ACC112 (cell line): ENCODE measurements around the gene DOK5.
A peak's percentile ranks its signal among the peaks of the same experiment; 100 is the strongest.

Source experiments
- H2AFZ ChIP-seq: fragments of 200-600 bp; sonication (generic); one replicate; pipeline ENCODE4 v1.6.0; 2017; ENCODE audit warnings: antibody characterized with exemption, low read length; ENCODE audit not compliant: unreplicated experiment
- H3K27ac ChIP-seq: fragments of 200-600 bp; sonication (generic); 2 replicates; pipeline ENCODE4 v1.5.1; 2014; ENCODE audit warnings: low read depth, mild to moderate bottlenecking, antibody characterized with exemption, low read length, moderate library complexity
- H3K27me3 ChIP-seq: fragments of 200-600 bp; sonication (generic); 2 replicates; pipeline ENCODE4 v1.6.1; 2014; ENCODE audit warnings: mild to moderate bottlenecking, antibody characterized with exemption, low read length, moderate library complexity, mixed read lengths; ENCODE audit not compliant: insufficient read depth
- H3K36me3 ChIP-seq: fragments of 200-600 bp; sonication (generic); 2 replicates; pipeline ENCODE4 v1.6.1; 2016; ENCODE audit warnings: mild to moderate bottlenecking, antibody characterized with exemption, low read length, moderate library complexity, mixed read lengths; ENCODE audit not compliant: insufficient read depth
- H3K4me1 ChIP-seq: fragments of 200-600 bp; sonication (generic); one replicate; pipeline ENCODE4 v1.6.1; 2016; ENCODE audit warnings: low read length, mixed read lengths; ENCODE audit not compliant: insufficient read depth, unreplicated experiment, control insufficient read depth
- H3K4me3 ChIP-seq: fragments of 200-600 bp; sonication (generic); 2 replicates; pipeline ENCODE4 v1.5.1; 2014; ENCODE audit warnings: mild to moderate bottlenecking, low read depth, low read length
- H3K79me2 ChIP-seq: fragments of 200-600 bp; sonication (generic); one replicate; pipeline ENCODE4 v1.6.0; 2016; ENCODE audit warnings: low read length; ENCODE audit not compliant: control insufficient read depth, unreplicated experiment, insufficient read depth

Gene DOK5

DNA sequence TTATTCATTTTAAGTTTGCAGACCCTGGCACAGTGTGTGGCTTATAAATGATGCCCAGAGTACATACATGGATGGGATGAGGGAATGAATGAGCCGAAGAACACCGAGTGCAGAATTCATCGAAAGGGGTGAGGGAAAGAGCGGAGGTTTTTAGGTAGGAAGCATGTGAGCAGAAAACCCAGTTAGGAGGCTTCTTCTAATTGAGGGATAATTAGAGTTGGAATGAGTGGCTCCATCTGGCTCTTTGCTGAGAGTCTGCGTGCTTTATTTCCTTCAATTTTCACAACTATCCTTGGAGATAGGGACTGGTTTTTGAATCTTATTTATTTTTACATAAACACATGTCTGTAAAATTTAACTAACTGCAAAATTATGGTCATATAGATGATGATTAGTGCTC lies 150.7 kb downstream of the DOK5 start:
- no peak overlapping the region for H2AFZ ChIP-seq
- no peaks in the 10 kb centered on the region for H3K79me2 ChIP-seq
- H3K27me3 ChIP-seq, result no peaks in the 10 kb centered on the region
- no peaks in the 10 kb centered on the region for H3K36me3 ChIP-seq
- no peak overlapping the region for H3K27ac ChIP-seq
- no peaks in the 10 kb centered on the region for H3K4me1 ChIP-seq
- no peak overlapping the region for H3K4me3 ChIP-seq

DNA sequence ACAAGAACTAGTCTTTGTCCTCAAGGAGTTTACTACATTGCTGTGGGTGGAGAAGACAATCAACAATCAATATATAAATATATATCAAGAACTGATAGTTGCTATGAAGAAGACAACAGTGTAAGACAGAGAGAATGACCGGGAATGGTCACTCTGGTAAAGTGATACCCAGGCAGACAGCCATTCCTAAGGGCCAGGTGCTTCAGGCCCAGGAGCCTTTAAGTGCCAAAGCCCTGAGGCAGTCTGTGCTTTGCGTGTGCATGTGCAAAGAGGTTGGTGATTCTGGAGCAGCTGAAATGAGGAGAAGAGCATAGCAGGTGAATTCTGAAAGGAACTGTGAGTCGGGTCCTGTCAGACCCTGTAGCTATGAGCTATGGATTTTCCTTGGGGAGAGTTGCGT lies 154.2 kb downstream of the DOK5 start:
- Histone ChIP-seq H3K4me3 (no peak overlapping the region), H3K36me3 (no peaks in the 10 kb centered on the region), H3K27me3 (no peaks in the 10 kb centered on the region), H2AFZ (no peak overlapping the region), H3K79me2 (no peaks in the 10 kb centered on the region), H3K4me1 (no peaks in the 10 kb centered on the region), H3K27ac (no peak overlapping the region)

DNA sequence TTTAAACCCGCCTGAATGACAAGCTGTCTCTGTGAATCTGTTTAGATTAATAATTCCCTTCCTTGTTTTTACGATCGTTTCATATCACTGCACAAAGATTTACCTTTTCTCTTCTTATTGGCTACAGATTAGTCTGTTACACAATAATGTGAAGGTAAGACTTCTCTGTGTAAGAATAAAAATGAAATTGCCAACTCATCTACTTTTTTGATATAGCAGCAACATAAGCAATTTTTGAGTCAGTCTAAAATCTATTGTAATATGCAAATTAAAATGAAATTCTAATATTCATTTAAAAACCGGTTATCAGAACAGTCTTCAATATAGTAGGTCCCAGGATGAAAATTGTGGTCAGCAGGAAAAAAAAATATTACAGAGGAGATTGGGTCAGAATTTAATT lies 155.2 kb downstream of the DOK5 start:
- Histone ChIP-seq H3K79me2 (no peaks in the 10 kb centered on the region), H2AFZ (no peak overlapping the region), H3K36me3 (no peaks in the 10 kb centered on the region), H3K4me1 (no peaks in the 10 kb centered on the region), H3K27ac (no peak overlapping the region), H3K4me3 (no peak overlapping the region), H3K27me3 (no peaks in the 10 kb centered on the region)

DNA sequence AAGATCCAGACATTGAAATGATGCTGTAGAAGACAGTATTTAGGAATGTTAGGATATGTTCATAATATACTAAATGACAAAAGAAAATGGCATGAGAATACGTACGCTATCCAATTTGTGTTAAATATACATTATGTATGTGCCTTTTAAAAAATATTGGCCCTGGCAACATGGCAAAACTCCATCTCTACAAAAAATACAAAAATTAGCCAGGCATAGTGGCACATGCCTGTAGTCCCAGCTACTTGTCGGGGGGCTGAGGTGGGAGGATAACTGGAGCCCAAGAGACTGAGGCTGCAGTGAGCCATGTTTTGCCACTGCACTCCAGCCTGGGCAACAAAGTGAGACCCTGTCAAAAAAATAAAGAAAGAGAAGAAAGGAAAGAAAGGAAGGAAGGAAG lies 155.7 kb downstream of the DOK5 start:
- Histone ChIP-seq H3K79me2 (no peaks in the 10 kb centered on the region), H2AFZ (no peak overlapping the region), H3K36me3 (no peaks in the 10 kb centered on the region), H3K4me1 (no peaks in the 10 kb centered on the region), H3K4me3 (no peak overlapping the region), H3K27me3 (no peaks in the 10 kb centered on the region), H3K27ac (no peak overlapping the region)

DNA sequence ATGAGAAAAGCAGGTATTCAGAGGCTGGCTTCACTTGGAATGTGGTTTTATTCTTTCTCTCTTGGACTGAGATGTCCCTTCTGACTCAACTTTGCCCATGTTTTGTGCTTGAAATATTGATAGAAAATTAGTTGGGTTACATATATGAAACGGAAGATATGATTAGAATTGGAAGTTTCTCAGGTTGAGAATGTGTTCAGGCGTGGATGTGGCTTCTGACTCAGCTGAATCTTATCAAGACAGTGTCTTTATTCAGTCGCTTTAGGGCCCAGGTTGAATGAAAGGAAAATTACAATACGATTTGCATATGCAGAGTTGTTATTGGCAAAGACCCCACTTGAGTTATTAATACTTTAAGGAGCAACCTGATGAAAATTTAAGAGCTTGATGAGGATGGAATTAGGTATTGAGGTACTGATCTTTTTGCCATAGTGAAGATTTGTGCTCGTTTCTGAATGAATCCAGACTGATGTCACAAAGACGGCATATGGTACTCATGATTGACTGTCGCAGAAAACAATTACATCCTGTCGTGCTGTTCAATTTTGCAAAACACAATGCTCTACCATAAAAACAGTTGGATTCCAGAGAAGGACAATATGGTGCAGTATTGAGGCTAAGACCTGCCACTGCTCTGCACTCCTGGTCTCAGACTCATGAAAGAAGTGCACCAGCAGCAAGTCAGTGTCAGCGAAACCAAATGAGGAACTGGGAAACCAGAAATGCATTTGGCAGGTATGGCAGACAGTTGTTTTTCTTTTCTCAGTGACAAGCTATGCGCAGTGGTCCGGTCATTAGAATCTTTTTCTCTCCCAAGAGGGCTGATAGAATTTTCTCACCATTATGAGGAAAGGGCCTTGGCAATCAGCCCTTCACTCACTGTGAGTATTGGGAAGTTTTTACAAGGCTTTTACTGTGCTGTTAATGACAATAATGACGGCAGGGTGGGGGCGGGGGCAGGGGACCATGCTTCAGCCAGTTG lies 158.3 kb downstream of the DOK5 start:
- Histone ChIP-seq H3K79me2 (no peaks in the 10 kb centered on the region), H3K36me3 (no peaks in the 10 kb centered on the region), H3K4me1 (no peaks in the 10 kb centered on the region), H3K27me3 (no peaks in the 10 kb centered on the region), H3K27ac (no peak overlapping the region), H2AFZ (no peak overlapping the region), H3K4me3 (no peak overlapping the region)

DNA sequence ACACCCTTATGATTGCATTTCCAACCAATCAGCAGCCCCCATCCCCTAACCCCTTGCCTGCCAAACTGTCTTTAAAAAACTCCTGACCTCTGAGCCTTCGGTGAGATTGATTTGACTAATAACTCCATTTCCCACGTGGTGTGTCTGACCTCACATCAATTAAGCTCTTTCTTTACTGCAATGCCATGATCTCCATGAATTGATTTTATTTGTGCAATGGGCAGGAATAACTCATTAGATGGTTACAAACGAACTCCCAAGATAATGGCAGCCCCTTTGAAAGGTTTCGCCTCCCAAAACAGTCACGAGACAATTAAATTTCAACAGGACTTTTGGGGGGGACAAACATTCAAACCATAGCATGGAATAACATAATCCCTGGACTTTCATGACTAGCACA lies 161.2 kb downstream of the DOK5 start:
- no peaks in the 10 kb centered on the region for H3K36me3 ChIP-seq
- no peak overlapping the region for H3K27ac ChIP-seq
- H3K79me2 ChIP-seq, result no peaks in the 10 kb centered on the region
- no peaks in the 10 kb centered on the region for H3K27me3 ChIP-seq
- no peak overlapping the region for H2AFZ ChIP-seq
- no peaks in the 10 kb centered on the region for H3K4me1 ChIP-seq
- no peak overlapping the region for H3K4me3 ChIP-seq

DNA sequence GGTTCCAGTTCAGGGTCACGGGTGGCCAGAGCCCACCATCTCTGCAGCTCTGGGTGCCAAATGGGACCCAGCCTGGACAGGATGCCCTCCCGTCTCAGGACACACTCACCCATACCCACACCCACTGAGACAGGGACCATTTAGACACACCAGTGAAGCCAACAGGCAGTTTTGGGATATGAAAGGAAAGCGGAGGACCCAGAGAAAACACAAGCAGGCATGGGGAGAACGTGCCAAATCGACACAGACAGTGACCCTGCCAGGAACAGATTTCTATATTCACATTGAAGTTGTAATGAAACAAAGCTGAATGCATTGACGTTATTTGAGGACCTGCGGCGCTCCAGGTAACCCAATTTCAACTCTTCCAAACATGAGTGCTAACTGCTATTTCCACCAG lies 164.5 kb downstream of the DOK5 start:
- Histone ChIP-seq H3K4me1 (peaks cover 17% of the 10 kb centered on the region), H3K36me3 (no peaks in the 10 kb centered on the region), H2AFZ (no peak overlapping the region), H3K4me3 (no peak overlapping the region), H3K27ac (no peak overlapping the region), H3K79me2 (no peaks in the 10 kb centered on the region), H3K27me3 (no peaks in the 10 kb centered on the region)

DNA sequence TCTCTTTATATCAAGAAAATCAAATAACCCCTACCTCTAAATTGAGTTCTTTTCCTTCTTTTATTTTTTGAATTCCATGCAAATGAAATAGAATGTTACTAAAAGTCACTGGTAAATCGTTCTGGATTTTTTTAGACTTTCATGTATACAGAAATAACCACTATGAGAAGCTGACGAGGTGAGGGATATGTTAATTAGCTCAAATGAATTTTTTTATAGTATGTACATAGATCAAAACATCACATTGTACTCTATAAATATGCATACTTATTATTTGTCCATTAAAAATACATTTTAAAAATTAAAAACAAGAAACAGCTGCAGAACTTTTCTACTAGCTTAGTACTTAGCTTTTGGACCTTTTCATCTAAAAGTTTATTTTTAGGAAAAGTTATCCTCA lies 165.4 kb downstream of the DOK5 start:
- H3K27ac ChIP-seq, result no peak overlapping the region
- no peak overlapping the region for H3K4me3 ChIP-seq
- H2AFZ ChIP-seq, result no peak overlapping the region
- no peaks in the 10 kb centered on the region for H3K27me3 ChIP-seq
- H3K79me2 ChIP-seq, result no peaks in the 10 kb centered on the region
- H3K4me1 ChIP-seq, result peaks cover 17% of the 10 kb centered on the region
- H3K36me3 ChIP-seq, result no peaks in the 10 kb centered on the region

DNA sequence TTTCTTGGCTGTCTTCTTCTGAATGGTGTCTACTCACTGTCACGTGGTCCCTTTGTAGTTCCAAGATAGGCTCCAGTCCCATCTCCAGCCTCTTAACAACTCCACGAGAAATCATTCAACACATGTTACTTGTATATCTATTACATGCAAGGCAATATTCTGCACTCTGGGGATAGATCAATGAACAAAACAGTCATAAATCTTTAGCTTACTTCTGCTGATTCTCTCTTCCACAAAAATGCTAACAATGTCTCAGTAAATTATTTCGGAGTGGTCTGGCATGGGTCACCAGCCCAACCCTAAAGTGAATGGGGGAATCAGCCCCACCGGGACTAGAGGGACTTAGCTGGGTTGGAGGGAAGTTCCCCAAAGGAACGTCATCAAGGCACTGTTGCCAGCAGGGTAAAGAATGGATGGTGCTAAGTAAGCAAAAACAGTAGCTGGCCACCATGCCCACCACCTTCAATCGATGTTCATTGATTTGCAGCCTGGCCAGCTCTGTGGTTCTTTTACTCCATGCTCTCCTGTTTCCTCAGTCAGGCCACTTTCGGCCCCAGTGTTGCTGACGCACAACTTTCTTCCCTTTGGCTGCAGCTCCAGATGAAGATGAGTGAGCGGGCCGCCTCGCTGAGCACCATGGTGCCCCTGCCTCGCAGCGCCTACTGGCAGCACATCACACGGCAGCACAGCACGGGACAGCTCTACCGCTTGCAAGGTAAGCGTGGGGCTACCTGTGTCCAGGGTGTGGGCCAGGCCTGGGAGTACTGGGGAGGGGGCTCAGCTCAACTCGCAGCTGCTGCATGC lies 167.7 kb downstream of the DOK5 start:
- Histone ChIP-seq H3K4me3 (peak overlapping the region; percentile 2; the same call in 1 of the 2 replicates), H3K4me1 (peaks cover 17% of the 10 kb centered on the region), H3K27me3 (no peaks in the 10 kb centered on the region), H3K36me3 (no peaks in the 10 kb centered on the region), H3K79me2 (no peaks in the 10 kb centered on the region), H2AFZ (no peak overlapping the region), H3K27ac (no peak overlapping the region)

DNA sequence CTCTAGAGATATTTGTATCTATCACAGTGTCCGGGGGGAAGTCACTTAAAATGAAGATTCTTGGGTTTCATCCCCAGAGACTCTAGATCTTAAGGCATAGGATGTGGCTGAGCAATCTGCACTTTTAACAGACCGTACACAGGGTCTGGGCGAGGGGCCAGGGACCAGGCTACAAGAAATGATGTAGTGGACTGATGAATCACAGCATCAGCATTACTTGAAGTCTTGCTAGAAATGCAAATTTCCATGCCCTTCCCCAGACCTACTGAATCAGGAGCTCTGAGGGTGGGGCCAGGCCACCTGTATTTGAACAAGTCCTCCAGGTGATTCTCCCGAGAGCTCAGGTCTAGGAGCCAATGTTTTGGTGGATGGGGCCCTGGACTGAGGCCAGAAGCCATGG lies 168.4 kb downstream of the DOK5 start:
- H3K36me3 ChIP-seq, result no peaks in the 10 kb centered on the region
- no peak overlapping the region for H3K27ac ChIP-seq
- no peaks in the 10 kb centered on the region for H3K27me3 ChIP-seq
- peaks cover 17% of the 10 kb centered on the region for H3K4me1 ChIP-seq
- H3K79me2 ChIP-seq, result no peaks in the 10 kb centered on the region
- no peak overlapping the region for H2AFZ ChIP-seq
- H3K4me3 ChIP-seq, result peak overlapping the region; percentile 2; the same call in 1 of the 2 replicates
